ENCODE measurements around the gene IRF3.

DNA sequence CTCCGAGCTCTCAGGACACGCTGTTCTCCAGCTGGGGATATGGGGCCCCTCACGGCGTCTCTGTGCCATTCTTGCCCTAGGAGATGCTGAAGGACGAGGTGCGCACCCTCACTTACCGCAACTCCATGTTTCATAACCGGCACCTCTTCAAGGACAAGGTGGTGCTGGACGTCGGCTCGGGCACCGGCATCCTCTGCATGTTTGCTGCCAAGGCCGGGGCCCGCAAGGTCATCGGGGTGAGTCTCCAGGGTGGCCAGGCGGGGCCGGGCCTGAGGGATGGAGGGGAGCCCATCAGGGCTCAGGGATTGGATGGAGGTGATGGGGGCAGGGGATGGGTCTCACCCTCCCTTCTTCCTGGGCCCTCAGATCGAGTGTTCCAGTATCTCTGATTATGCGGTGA, 16.2 kb upstream of the IRF3 start:
- TF ChIP-seq POLR2A (IDR thresholded peaks at IDR 0.05), result no peak
- TF ChIP-seq, protein P1, sequence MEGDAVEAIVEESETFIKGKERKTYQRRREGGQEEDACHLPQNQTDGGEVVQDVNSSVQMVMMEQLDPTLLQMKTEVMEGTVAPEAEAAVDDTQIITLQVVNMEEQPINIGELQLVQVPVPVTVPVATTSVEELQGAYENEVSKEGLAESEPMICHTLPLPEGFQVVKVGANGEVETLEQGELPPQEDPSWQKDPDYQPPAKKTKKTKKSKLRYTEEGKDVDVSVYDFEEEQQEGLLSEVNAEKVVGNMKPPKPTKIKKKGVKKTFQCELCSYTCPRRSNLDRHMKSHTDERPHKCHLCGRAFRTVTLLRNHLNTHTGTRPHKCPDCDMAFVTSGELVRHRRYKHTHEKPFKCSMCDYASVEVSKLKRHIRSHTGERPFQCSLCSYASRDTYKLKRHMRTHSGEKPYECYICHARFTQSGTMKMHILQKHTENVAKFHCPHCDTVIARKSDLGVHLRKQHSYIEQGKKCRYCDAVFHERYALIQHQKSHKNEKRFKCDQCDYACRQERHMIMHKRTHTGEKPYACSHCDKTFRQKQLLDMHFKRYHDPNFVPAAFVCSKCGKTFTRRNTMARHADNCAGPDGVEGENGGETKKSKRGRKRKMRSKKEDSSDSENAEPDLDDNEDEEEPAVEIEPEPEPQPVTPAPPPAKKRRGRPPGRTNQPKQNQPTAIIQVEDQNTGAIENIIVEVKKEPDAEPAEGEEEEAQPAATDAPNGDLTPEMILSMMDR (IDR thresholded peaks at IDR 0.05 in 8 of 11, conservative IDR thresholded peaks at IDR 0.05 in 3 of 11), result no peak
